HG02870 (cell line): Measurements from ENCODE around the gene RCAN1.
A peak's percentile ranks its signal among the peaks of the same experiment; 100 is the strongest.

ENCODE experiments used
- ATAC-seq: cut with Tn5 transposase; IDR thresholded peaks from one replicate; pipeline ENCODE4 v1.9.1; 2021; ENCODE audit warnings: mild to moderate bottlenecking, moderate library complexity; ENCODE audit not compliant: unreplicated experiment

The RCAN1 gene

GRCh38 chr21:34599534-34600101 is 15.3 kb downstream of the RCAN1 start:
- no peak for ATAC-seq

- no peak for ATAC-seq
Measured at GRCh38 chr21:34598931-34599400, 15.9 kb downstream of the RCAN1 start.

GRCh38 chr21:34597406-34597805 is 17.5 kb downstream of the RCAN1 start:
- no peak for ATAC-seq

- no peak for ATAC-seq
Measured at GRCh38 chr21:34596561-34597271, 18.2 kb downstream of the RCAN1 start.

GRCh38 chr21:34595457-34595856 is 19.5 kb downstream of the RCAN1 start:
- no peak for ATAC-seq

GRCh38 chr21:34594566-34595234 is 20.2 kb downstream of the RCAN1 start:
- no peak for ATAC-seq

- ATAC-seq: no peak
Measured at GRCh38 chr21:34593954-34594531, 20.9 kb downstream of the RCAN1 start.

GRCh38 chr21:34593423-34593822 is 21.5 kb downstream of the RCAN1 start:
- no peak for ATAC-seq

GRCh38 chr21:34592120-34592955 is 22.6 kb downstream of the RCAN1 start:
- ATAC-seq: no peak

GRCh38 chr21:34590520-34590919 is 24.4 kb downstream of the RCAN1 start:
- no peak for ATAC-seq

GRCh38 chr21:34589511-34590282 is 25.2 kb downstream of the RCAN1 start:
- no peak for ATAC-seq

- ATAC-seq: no peak
Measured at GRCh38 chr21:34583926-34584563, 30.9 kb downstream of the RCAN1 start.

GRCh38 chr21:34582506-34583150 is 32.3 kb downstream of the RCAN1 start:
- peak; percentile 54 for ATAC-seq

- no peak for ATAC-seq
Measured at GRCh38 chr21:34580181-34580700, 34.7 kb downstream of the RCAN1 start.

GRCh38 chr21:34579411-34579810 is 35.5 kb downstream of the RCAN1 start:
- ATAC-seq: no peak

- no peak for ATAC-seq
Measured at GRCh38 chr21:34576041-34576511, 38.8 kb downstream of the RCAN1 start.

GRCh38 chr21:34574601-34575529 is 40.0 kb downstream of the RCAN1 start:
- ATAC-seq: no peak

- no peak for ATAC-seq
Measured at GRCh38 chr21:34571994-34572393, 42.9 kb downstream of the RCAN1 start.
